A549 treated with CORT108297 at 1 μM for 4 hours (cell line): ENCODE data around the gene EOGT. TPM values are rescaled to one million over a fixed set of nuclear protein-coding genes. Genes with fewer than 3 reads are reported as not detected.

ENCODE experiments used
- total RNA-seq: library from RNA; stranded (reverse); fragments of 200-300 nt; extraction: Qiagen RNA extraction; gene quantifications from 5 replicates; pipeline ENCODE4 v1.2.3, GENCODE V29; 2022

EOGT gene
- total RNA-seq: 8.5 to 12.6 TPM (median 10.2 TPM) in 5 replicates

DNA sequence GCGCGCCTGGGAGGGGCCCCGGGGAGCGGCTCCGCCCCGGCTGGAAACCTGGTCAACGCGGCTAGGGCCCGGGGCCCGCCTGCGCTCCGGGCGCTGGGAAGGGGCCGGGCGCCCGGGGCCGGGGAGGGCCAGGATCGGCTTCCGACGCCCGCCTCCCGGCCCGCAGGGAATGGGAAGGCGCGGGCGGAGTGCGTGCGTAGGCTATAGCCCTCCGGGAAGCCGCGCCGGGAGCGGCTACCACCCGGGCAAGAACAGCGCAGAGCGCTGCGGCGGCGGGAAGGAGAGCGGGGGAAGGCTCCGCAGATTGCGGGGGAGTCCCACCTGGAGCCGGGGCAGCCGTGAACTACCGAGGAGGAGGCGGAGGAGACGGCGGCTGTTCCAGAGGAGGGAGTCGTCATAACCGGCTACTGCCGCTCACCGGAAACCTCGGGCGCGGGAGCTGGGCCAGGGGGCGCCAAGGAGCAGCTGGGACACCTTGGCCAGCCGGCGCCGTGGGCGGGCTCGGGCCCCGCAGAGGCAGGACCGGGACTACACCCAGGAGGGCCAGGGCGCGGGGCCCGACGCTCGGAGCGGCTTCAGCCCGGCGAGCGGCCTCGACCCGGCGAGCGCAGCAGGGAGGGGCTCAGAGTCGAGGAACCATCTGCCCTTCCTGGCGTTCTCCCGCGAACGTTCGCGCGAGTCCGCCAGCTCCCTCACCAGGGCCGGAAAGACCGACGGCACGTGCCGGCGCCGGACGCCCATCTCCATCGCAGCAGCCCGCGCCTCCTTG lies at the start of gene EOGT:
Gene EOGT, minus strand, starts transcription at position 432 of the 769 bp plus-strand sequence. CDS start 3,838 bp downstream, outside the sequence.

DNA sequence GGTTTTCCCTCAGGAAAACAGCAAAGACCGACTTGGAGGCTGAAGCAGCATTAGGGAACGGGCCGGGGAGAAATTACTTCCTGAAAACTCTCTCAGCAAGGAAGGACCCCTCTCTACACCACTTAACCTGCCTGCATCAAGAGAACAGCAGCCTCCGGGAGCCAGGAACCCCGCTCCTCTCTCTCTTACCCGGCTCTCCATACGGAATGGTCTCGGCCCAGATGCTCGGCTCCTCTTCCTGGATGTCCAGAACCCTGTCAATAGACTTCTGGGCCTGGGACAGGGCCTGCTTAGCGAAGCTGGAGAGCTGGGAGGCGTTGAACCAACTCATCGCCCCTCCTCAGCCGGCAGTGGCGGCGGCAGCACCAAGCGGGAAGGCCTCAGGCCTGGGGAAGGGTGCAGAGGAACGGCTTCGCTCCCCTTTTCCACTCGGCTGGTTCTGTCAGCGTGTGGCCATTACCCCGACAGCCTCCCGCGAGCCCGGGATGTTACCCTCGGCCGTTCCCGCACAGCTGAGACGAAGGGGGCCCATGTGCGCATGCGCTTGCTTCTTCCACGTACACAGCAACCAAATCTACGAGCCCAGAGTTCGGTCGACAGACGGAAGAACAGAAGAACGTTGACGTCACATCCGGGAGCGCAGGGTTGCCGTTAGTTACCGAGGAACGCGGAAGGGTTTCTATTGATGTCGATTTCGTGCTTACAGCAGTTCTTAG lies 38.4 kb upstream of the EOGT start, which contains the start of gene TMF1:
Gene TMF1, minus strand, starts transcription at position 578 of the 716 bp plus-strand sequence. Its CDS starts 247 bp downstream, at position 331.

Other genes starting within 250 kb of the EOGT start
- not detected in 5 replicates for gene TAFA4, start 81.1 kb downstream of the EOGT start, total RNA-seq
- 10.9 to 17.6 TPM (median 15.1 TPM) in 5 replicates for gene TMF1, start 38.6 kb upstream of the EOGT start, total RNA-seq
- 21.1 to 31.4 TPM (median 24.1 TPM) in 5 replicates for gene UBA3, start 66.7 kb upstream of the EOGT start, total RNA-seq
- 83.2 to 107 TPM (median 83.8 TPM) in 5 replicates for gene ARL6IP5, start 71.3 kb upstream of the EOGT start, total RNA-seq
- gene LMOD3, start 108.9 kb upstream of the EOGT start, total RNA-seq: not detected in 5 replicates